ENCODE results near the gene BMP5. TPM values are rescaled to one million over a fixed set of nuclear protein-coding genes. Genes with fewer than 3 reads are reported as not detected.

The BMP5 gene
- total RNA-seq, 2 experiments from 2014 or later: not detected

DNA sequence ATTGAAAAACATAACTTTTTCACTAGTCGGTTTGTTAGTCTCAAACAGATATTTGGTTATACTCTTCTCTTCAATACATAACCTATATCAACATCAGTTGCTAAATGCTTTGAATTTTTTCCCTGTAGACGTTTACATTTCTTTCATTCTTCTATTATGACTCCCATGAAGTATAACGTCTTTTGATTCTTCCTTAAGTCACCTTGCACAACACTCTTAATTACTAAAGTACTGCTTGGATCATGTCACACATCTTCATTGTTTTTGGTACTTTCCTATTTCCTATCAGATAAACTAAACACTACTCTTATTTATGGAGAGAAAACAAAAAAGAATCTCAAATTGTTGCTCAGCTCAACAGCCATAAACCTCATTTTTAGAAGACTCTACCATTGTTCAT lies 23.0 kb upstream of the BMP5 start:
- Mint-ChIP-seq H3K27ac (no peak overlapping the region), H3K4me3 (no peak overlapping the region), H3K36me3 (ENCODE audit: low read depth) (no peaks in the 10 kb centered on the region), H3K4me1 (ENCODE audit: low read depth) (no peaks in the 10 kb centered on the region), H3K9me3 (peaks cover 5% of the 10 kb centered on the region), H3K27me3 (no peaks in the 10 kb centered on the region)
- ATAC-seq: no peak
- TF ChIP-seq, protein P1, sequence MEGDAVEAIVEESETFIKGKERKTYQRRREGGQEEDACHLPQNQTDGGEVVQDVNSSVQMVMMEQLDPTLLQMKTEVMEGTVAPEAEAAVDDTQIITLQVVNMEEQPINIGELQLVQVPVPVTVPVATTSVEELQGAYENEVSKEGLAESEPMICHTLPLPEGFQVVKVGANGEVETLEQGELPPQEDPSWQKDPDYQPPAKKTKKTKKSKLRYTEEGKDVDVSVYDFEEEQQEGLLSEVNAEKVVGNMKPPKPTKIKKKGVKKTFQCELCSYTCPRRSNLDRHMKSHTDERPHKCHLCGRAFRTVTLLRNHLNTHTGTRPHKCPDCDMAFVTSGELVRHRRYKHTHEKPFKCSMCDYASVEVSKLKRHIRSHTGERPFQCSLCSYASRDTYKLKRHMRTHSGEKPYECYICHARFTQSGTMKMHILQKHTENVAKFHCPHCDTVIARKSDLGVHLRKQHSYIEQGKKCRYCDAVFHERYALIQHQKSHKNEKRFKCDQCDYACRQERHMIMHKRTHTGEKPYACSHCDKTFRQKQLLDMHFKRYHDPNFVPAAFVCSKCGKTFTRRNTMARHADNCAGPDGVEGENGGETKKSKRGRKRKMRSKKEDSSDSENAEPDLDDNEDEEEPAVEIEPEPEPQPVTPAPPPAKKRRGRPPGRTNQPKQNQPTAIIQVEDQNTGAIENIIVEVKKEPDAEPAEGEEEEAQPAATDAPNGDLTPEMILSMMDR (IDR thresholded peaks at IDR 0.05): no peak
- no peak for DNase-seq
- intact Hi-C loops (cut with micrococcal nuclease): no loop called here
- POLR2A ChIA-PET: no interaction called here
- CTCF ChIA-PET: no interaction called here

DNA sequence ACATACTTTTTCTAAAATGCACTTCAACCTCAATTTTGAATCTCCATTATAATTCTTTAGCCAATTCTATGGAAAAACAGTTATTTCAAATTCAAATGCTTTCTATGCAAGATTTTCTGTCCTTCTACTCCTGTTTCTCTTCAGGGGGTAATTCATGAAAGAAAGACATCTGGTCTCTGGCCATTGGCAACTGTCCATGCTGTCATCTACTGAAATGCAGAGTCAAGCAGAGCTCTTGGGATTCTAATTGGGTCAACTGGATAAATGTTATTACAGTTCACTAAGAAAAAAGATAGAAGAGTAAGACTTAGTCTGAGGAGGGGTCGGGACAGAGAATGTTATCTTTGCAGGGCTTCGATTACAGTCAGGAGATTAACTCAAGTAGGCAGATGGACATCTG lies 22.0 kb upstream of the BMP5 start:
- Mint-ChIP-seq H3K4me1 (ENCODE audit: low read depth) (no peaks in the 10 kb centered on the region), H3K27me3 (no peaks in the 10 kb centered on the region), H3K4me3 (no peak overlapping the region), H3K36me3 (ENCODE audit: low read depth) (no peaks in the 10 kb centered on the region), H3K9me3 (peaks cover 7% of the 10 kb centered on the region), H3K27ac (no peak overlapping the region)
- TF ChIP-seq, protein P1 (IDR thresholded peaks at IDR 0.05): no peak
- ATAC-seq (no peak), DNase-seq (no peak)
- ChIA-PET CTCF (no interaction called here), POLR2A (no interaction called here)
- intact Hi-C loops (cut with micrococcal nuclease): no loop called here

DNA sequence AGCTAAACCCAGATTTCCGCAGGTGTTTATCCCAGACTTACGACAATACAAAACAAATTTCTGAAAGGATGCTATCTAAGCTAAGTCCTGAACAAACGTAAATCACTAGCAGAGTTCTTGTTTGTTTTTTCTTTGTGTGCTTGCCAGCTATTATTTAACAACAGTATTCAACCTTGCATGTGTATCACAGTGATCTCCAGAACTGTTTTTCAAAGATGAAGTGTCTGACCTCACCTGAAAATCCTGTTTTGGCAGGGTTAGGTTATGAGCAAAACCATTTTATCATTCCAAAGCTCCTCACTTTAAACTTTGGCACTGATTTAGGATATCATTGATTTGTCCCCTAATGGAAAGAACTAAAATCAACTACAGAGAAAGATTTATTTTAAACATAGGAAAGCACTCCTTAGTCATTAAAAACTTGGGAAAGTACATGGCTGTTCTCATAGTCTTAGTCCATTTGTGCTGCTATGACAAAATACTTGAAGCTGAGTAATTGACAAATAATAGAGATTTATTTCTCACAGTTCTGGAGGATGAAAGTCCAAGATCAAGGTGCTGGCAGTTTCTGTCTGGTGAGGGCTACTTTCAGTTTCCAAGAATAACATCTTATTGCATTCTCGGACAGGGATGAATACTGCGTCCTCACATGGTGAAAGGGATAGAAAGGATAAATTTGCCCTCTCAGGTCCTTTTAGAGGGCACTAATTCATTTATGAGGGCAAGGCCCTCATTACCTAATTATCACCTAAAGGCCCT lies 20.8 kb upstream of the BMP5 start:
- H3K9me3 Mint-ChIP-seq: peaks cover 7% of the 10 kb centered on the region
- TF ChIP-seq, protein P1 (IDR thresholded peaks at IDR 0.05): no peak
- intact Hi-C loops (cut with micrococcal nuclease): no loop called here
- ChIA-PET CTCF (no interaction called here), POLR2A (no interaction called here)
- ATAC-seq (no peak), DNase-seq (no peak)
- H3K27ac Mint-ChIP-seq: no peak overlapping the region
- H3K4me1 Mint-ChIP-seq (ENCODE audit: low read depth): no peaks in the 10 kb centered on the region
- no peaks in the 10 kb centered on the region for H3K36me3 Mint-ChIP-seq (ENCODE audit: low read depth)
- H3K4me3 Mint-ChIP-seq: no peak overlapping the region
- H3K27me3 Mint-ChIP-seq: no peaks in the 10 kb centered on the region

DNA sequence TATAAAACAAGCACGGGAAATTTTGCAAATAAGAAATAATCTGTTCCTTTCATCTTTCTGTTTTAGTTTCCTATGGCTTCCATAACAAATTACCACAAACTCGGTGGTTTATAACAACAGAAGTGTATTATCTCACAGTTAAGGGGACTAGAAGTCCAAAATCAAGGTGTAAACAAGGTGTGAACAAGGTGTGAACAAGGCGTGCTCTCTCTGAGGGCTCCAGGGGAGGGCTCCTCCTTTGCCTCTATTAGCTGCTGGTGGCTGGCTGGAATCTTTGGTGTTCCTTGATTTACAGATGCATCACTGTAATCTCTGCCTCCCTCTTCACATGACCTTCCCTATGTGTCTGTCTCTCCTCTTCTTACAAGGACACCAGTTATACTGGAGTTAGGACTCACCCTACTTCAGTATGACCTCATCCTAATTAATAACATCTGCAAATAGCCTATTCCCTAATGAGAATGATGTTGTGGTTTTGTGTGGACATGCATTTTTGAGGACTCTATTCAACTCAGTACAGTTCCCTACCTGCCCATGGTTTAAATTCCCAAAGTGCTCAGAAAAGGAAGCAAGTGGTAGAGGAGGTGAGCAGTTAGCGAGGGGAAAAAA lies 17.5 kb upstream of the BMP5 start:
- TF ChIP-seq, protein P1 (IDR thresholded peaks at IDR 0.05): no peak
- POLR2A ChIA-PET: no interaction called here
- peaks cover 6% of the 10 kb centered on the region for H3K9me3 Mint-ChIP-seq
- H3K4me3 Mint-ChIP-seq: no peak overlapping the region
- ATAC-seq: no peak
- no peaks in the 10 kb centered on the region for H3K27me3 Mint-ChIP-seq
- no peak for DNase-seq
- no peaks in the 10 kb centered on the region for H3K4me1 Mint-ChIP-seq (ENCODE audit: low read depth)
- H3K36me3 Mint-ChIP-seq (ENCODE audit: low read depth): no peaks in the 10 kb centered on the region
- no peak overlapping the region for H3K27ac Mint-ChIP-seq
- CTCF ChIA-PET: no interaction called here
- intact Hi-C loops (cut with micrococcal nuclease): no loop called here

DNA sequence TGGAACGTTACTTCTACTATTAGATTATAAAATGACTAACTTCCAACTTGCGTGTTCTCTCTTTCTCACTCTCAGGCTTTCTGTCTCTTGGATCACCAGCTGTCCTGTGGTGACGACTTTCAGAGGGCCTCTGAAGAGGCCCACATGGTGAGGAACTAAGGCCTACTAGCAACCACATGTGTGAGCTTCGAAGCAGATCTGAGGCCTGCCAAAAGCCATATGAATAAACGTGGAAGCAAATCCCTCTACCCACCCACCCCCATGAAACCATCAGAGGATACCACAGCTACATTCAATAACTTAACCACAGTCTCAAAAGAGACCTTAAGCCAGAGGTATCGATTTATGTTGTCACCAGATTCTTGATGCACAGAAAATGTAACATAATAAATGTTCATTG lies 13.5 kb upstream of the BMP5 start:
- ChIA-PET POLR2A (no interaction called here), CTCF (no interaction called here)
- intact Hi-C loops (cut with micrococcal nuclease): loop anchor here (10.0 kb wide), 1 partner anchor 614 kb away; no protein-coding TSS in a partner anchor
- Mint-ChIP-seq H3K4me1 (ENCODE audit: low read depth) (no peaks in the 10 kb centered on the region), H3K36me3 (ENCODE audit: low read depth) (no peaks in the 10 kb centered on the region), H3K27ac (no peak overlapping the region), H3K9me3 (peaks cover 2% of the 10 kb centered on the region), H3K27me3 (no peaks in the 10 kb centered on the region), H3K4me3 (no peak overlapping the region)
- TF ChIP-seq, protein P1 (IDR thresholded peaks at IDR 0.05): no peak
- no peak for DNase-seq
- ATAC-seq: no peak
